H1 (cell line): ENCODE measurements around the gene SLTM. TPM values are rescaled to one million over a fixed set of nuclear protein-coding genes. Genes with fewer than 3 reads are reported as not detected.

Experiments used
- CTCF ChIA-PET: fragments of 300-600 bp; sonication (Branson Sonifier 250); formaldehyde crosslinking; loops from one replicate; lab custom pipeline; 2021; ENCODE audit not compliant: partially characterized antibody; lab: Charles Lee
- POLR2A ChIA-PET: fragments of 300-600 bp; sonication (Branson Sonifier 250); formaldehyde crosslinking; loops from one replicate; lab custom pipeline; 2021; ENCODE audit warnings: inconsistent platforms; ENCODE audit not compliant: partially characterized antibody; lab: Charles Lee
- DNase-seq, 2 experiments: peaks; one replicate each; pipeline versions ENCODE4 v3.0.0 to v3.0.0-alpha.2; 2010 to 2022; ENCODE audit warnings: low spot score in 2 of 2, low read depth in 1 of 2, mixed read lengths in 1 of 2
- FAIRE-seq: peaks from 2 replicates; lab custom pipeline; 2011; peaks lifted over from hg19 to GRCh38; lab: Jason Lieb, UNC
- H2AFZ ChIP-seq: 2 replicates; pipeline ENCODE4 v1.8.1; 2012; ENCODE audit warnings: low read length, inconsistent platforms
- H2AK5ac ChIP-seq: 2 replicates; pipeline ENCODE4 v1.6.1; 2013; ENCODE audit warnings: low read depth, low read length
- H2BK120ac ChIP-seq: replicated peaks from 2 replicates; pipeline ENCODE3; 2013; ENCODE audit warnings: low read depth, low read length, inconsistent platforms
- H2BK12ac ChIP-seq: 2 replicates; pipeline ENCODE4 v1.6.1; 2013; ENCODE audit warnings: low read depth, low read length
- H2BK15ac ChIP-seq: 2 replicates; pipeline ENCODE4 v1.6.1; 2013; ENCODE audit warnings: low read length
- H2BK20ac ChIP-seq: 2 replicates; pipeline ENCODE4 v1.6.1; 2013; ENCODE audit warnings: low read length
- H2BK5ac ChIP-seq: 2 replicates; pipeline ENCODE4 v1.6.1; 2013; ENCODE audit warnings: low read depth, low read length
- H3K14ac ChIP-seq: 2 replicates; pipeline ENCODE4 v1.6.1; 2013; ENCODE audit warnings: inconsistent platforms; ENCODE audit not compliant: insufficient read length
- H3K18ac ChIP-seq: 2 replicates; pipeline ENCODE4 v1.6.1; 2013; ENCODE audit warnings: low read length; ENCODE audit errors: extremely low read depth
- H3K23ac ChIP-seq: 2 replicates; pipeline ENCODE4 v1.6.1; 2013; ENCODE audit warnings: inconsistent platforms; ENCODE audit not compliant: insufficient read length
- H3K23me2 ChIP-seq: 2 replicates; pipeline ENCODE4 v1.6.1; 2013; ENCODE audit warnings: low read depth, low read length
- H3K27ac ChIP-seq: 2 replicates; pipeline ENCODE4 v1.6.1; 2011; ENCODE audit warnings: low read depth, low read length, inconsistent platforms
- H3K27me3 ChIP-seq, 4 experiments: replicated peaks in 1 of 4; 1 replicate in 1 of 4; 2 replicates in 3 of 4; pipeline versions ENCODE4 v1.6.1 to v1.8.1; 2011 to 2013; ENCODE audit warnings: low read length in 3 of 4, mild to moderate bottlenecking in 3 of 4, inconsistent platforms in 2 of 4, mixed read lengths in 2 of 4, moderate library complexity in 1 of 4; ENCODE audit not compliant: control insufficient read depth in 3 of 4, insufficient read depth in 3 of 4; ENCODE audit errors: extremely low read depth in 1 of 4
- H3K36me3 ChIP-seq, 4 experiments: 2 replicates each; pipeline versions ENCODE4 v1.6.1 to v1.8.1; 2011 to 2013; ENCODE audit warnings: mild to moderate bottlenecking in 4 of 4, low read length in 3 of 4, moderate library complexity in 2 of 4, control low read depth in 1 of 4, inconsistent platforms in 1 of 4; ENCODE audit not compliant: insufficient read depth in 4 of 4, control insufficient read depth in 2 of 4
- H3K4ac ChIP-seq: replicated peaks from 2 replicates; pipeline ENCODE3; 2013; ENCODE audit warnings: low read length, low read depth, mixed read lengths, inconsistent platforms; ENCODE audit not compliant: insufficient read length
- H3K4me1 ChIP-seq, 4 experiments: replicated peaks in 1 of 4; 1 replicate in 1 of 4; 2 replicates in 3 of 4; pipeline versions ENCODE4 v1.6.1 to v1.8.1; 2011 to 2013; ENCODE audit warnings: low read length in 3 of 4, inconsistent platforms in 2 of 4, mixed read lengths in 1 of 4; ENCODE audit not compliant: insufficient read depth in 4 of 4, control insufficient read depth in 3 of 4
- H3K4me2 ChIP-seq, 2 experiments: 2 replicates each; pipeline versions ENCODE4 v1.6.1 to v1.8.1; 2011 to 2013; ENCODE audit warnings: low read depth in 2 of 2, low read length in 2 of 2, control low read depth in 1 of 2, inconsistent platforms in 1 of 2, mild to moderate bottlenecking in 1 of 2; ENCODE audit not compliant: insufficient read depth in 1 of 2
- H3K4me3 ChIP-seq, 4 experiments: fragments of 200-600, 300-600 bp in 1 of 4; sonication (generic), shearing (Covaris generic), sonication (Bioruptor Twin) in 1 of 4; 2 replicates each; pipeline versions ENCODE4 v1.5.1 to v1.8.1; 2011 to 2016; ENCODE audit warnings: low read length in 4 of 4, low read depth in 3 of 4, control low read depth in 2 of 4, inconsistent platforms in 2 of 4, mild to moderate bottlenecking in 2 of 4, mixed read lengths in 1 of 4, moderate library complexity in 1 of 4; ENCODE audit not compliant: insufficient read depth in 2 of 4; ENCODE audit errors: extremely low read depth in 1 of 4
- H3K56ac ChIP-seq: replicated peaks from 2 replicates; pipeline ENCODE3; 2013; ENCODE audit warnings: low read depth, mild to moderate bottlenecking, mixed read lengths, low read length, inconsistent platforms; ENCODE audit not compliant: insufficient read length
- H3K79me1 ChIP-seq: 2 replicates; pipeline ENCODE4 v1.6.1; 2013; ENCODE audit warnings: low read depth, low read length, control low read depth
- H3K79me2 ChIP-seq, 2 experiments: 2 replicates each; pipeline versions ENCODE4 v1.6.1 to v1.8.1; 2012 to 2013; ENCODE audit warnings: low read length in 2 of 2, mild to moderate bottlenecking in 2 of 2, inconsistent platforms in 1 of 2; ENCODE audit not compliant: insufficient read depth in 2 of 2, control insufficient read depth in 1 of 2
- H3K9ac ChIP-seq, 4 experiments: replicated peaks in 1 of 4; 1 replicate in 1 of 4; 2 replicates in 3 of 4; pipeline versions ENCODE4 v1.6.1 to v1.8.1; 2011 to 2013; ENCODE audit warnings: low read depth in 3 of 4, low read length in 3 of 4, control low read depth in 2 of 4, mild to moderate bottlenecking in 2 of 4, moderate library complexity in 2 of 4, inconsistent platforms in 1 of 4; ENCODE audit errors: extremely low read depth in 1 of 4
- H3K9me3 ChIP-seq, 2 experiments: 2 replicates each; pipeline versions ENCODE4 v1.6.1 to v1.8.1; 2012 to 2013; ENCODE audit warnings: mild to moderate bottlenecking in 2 of 2, moderate library complexity in 2 of 2, control low read depth in 1 of 2, inconsistent platforms in 1 of 2, low read depth in 1 of 2, low read length in 1 of 2, mixed read lengths in 1 of 2; ENCODE audit not compliant: insufficient read depth in 2 of 2
- H4K20me1 ChIP-seq, 2 experiments: replicated peaks in 1 of 2; 2 replicates each; pipeline versions ENCODE3 to v1.8.1; 2011 to 2013; ENCODE audit warnings: inconsistent platforms in 2 of 2, low read length in 2 of 2, mild to moderate bottlenecking in 1 of 2; ENCODE audit not compliant: insufficient read depth in 2 of 2, control insufficient read depth in 1 of 2
- H4K5ac ChIP-seq: 2 replicates; pipeline ENCODE4 v1.6.1; 2013; ENCODE audit warnings: low read length, low read depth, mixed read lengths, inconsistent platforms; ENCODE audit not compliant: insufficient read length
- H4K8ac ChIP-seq: 2 replicates; pipeline ENCODE4 v1.8.0; 2013; ENCODE audit warnings: mild to moderate bottlenecking, moderate library complexity, low read length, inconsistent platforms; ENCODE audit not compliant: insufficient read depth; ENCODE audit errors: extremely low read depth
- H4K91ac ChIP-seq: replicated peaks from 2 replicates; pipeline ENCODE3; 2013; ENCODE audit warnings: low read length, mixed read lengths, inconsistent platforms; ENCODE audit not compliant: insufficient read length
- BCL11A ChIP-seq, 2 experiments: IDR thresholded peaks; one replicate each; pipeline ENCODE4 v1.6.1; 2011; ENCODE audit warnings: low read depth in 2 of 2, low read length in 2 of 2, mild to moderate bottlenecking in 2 of 2
- CEBPB ChIP-seq: IDR thresholded peaks from 2 replicates; pipeline ENCODE4 v1.6.1; 2012; ENCODE audit warnings: low read depth, low read length
- EGR1 ChIP-seq: IDR thresholded peaks from 2 replicates; pipeline ENCODE4 v1.6.1; 2011; ENCODE audit warnings: low read depth, low read length, borderline replicate concordance
- EZH2 ChIP-seq: fragments of 200-600 bp; sonication (generic); IDR thresholded peaks from 2 replicates; pipeline ENCODE4 v1.7.1; 2012; ENCODE audit warnings: low read depth, mild to moderate bottlenecking, moderate library complexity, low read length, inconsistent platforms; ENCODE audit not compliant: severe bottlenecking
- FOSL1 ChIP-seq: IDR thresholded peaks from 2 replicates; pipeline ENCODE4 v1.6.1; 2011; ENCODE audit warnings: mild to moderate bottlenecking, low read depth, low read length, moderate library complexity; ENCODE audit not compliant: insufficient read depth
- KDM4A ChIP-seq: IDR thresholded peaks from one replicate; pipeline ENCODE4 v1.7.1; 2012; ENCODE audit warnings: low read depth, mild to moderate bottlenecking, moderate library complexity, low read length, inconsistent platforms; ENCODE audit not compliant: severe bottlenecking
- KDM5A ChIP-seq: fragments of 200-600 bp; IDR thresholded peaks from 2 replicates; pipeline ENCODE4 v1.7.1; 2012; ENCODE audit warnings: mild to moderate bottlenecking, low read length, inconsistent platforms, mixed read lengths
- MAFK ChIP-seq: IDR thresholded peaks from 2 replicates; pipeline ENCODE4 v1.6.1; 2012; ENCODE audit warnings: low read depth, mild to moderate bottlenecking, improper control_type of control experiment, low read length
- NRF1 ChIP-seq: IDR thresholded peaks from 2 replicates; pipeline ENCODE4 v1.6.1; 2011; ENCODE audit warnings: mild to moderate bottlenecking, low read depth, low read length, improper control_type of control experiment
- POLR2AphosphoS5 ChIP-seq: IDR thresholded peaks from 2 replicates; pipeline ENCODE4 v1.6.1; 2011; ENCODE audit warnings: low read depth, low read length
- SP1 ChIP-seq: IDR thresholded peaks from 2 replicates; pipeline ENCODE4 v1.6.1; 2011; ENCODE audit warnings: low read depth, low read length
- WGBS, 2 experiments: shearing (Covaris generic) in 1 of 2; methylation state at CpG; one replicate each; pipeline versions ENCODE4 v1.1.6 to v1.1.7; 2013 to 2015; ENCODE audit warnings: low lambda C conversion rate in 2 of 2, mixed read lengths in 2 of 2, inconsistent platforms in 1 of 2, low coverage in 1 of 2, missing lambda C conversion rate in 1 of 2; ENCODE audit not compliant: insufficient replicate concordance in 2 of 2, insufficient coverage in 1 of 2, insufficient read length in 1 of 2; ENCODE audit errors: extremely low coverage in 1 of 2, missing lambda C conversion rate in 1 of 2; 5-methylcytosine and 5-hydroxymethylcytosine counted together
- polyA plus RNA-seq, 7 experiments: library from polyadenylated mRNA; depleted of rRNA in 3 of 7; stranded (reverse) in 5 of 7; unstranded in 2 of 7; fragments of >200 nt in 5 of 7; fragments of 200-250 nt in 2 of 7; gene quantifications; 1 replicate in 5 of 7; 2 replicates in 1 of 7; 4 replicates in 1 of 7; pipeline versions ENCODE4 v1.2.1 to v1.2.3, GENCODE V29; 2011 to 2013; ENCODE audit warnings: missing spikeins in 2 of 7, mixed read lengths in 2 of 7
- total RNA-seq: library from RNA; stranded (reverse); fragmentation: NEBNext Ultra II Directional; extraction: Animal tissue kit (Norgen Biotek cat#: 25700); gene quantifications from 2 replicates; pipeline ENCODE4 v1.2.1, GENCODE V29; 2021

Gene SLTM
- total and polyA plus RNA-seq, 2 of the 8 experiments (the other 6 are each of a cell fraction or from before 2014, with no cell fraction given) = 30.8 to 149 TPM

DNA sequence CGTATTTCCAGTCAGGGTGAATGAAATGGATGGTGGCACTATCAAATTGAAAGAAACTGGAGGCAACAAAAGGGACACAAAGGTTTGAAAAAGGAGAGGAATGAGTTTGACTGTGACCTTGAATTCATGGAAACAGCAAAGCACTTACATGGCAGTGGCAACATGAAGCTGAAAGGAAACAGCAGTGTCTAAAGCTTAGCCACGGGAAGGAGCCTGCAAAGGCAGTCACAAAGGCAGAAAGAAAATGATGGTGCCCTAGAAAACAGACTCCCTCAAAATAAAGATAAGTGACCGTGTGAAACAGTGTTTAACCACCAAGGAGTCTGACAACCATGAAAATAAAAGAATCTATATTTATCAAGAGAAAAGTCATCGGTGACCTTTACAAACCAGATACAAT, 51.2 kb downstream of the SLTM start:
- H3K27ac ChIP-seq = no peak overlapping the region
- no peak overlapping the region for H3K23ac ChIP-seq
- H3K4me1 ChIP-seq = no peaks in the 10 kb centered on the region
- no peak overlapping the region for H2BK120ac ChIP-seq
- no peak overlapping the region for H2BK20ac ChIP-seq
- H2AK5ac ChIP-seq = no peak overlapping the region
- H4K91ac ChIP-seq = no peak overlapping the region
- no peaks in the 10 kb centered on the region; the same call in 1 of the 2 replicates for H3K23me2 ChIP-seq
- H2AFZ ChIP-seq = no peak overlapping the region
- no peaks in the 10 kb centered on the region for H3K27me3 ChIP-seq
- H3K4me2 ChIP-seq = no peak overlapping the region
- H4K20me1 ChIP-seq = peaks cover 2 to 3% of the 10 kb centered on the region in 2 experiments
- no peaks in the 10 kb centered on the region; a peak in 1 of 4 replicates for H3K79me2 ChIP-seq
- no peak overlapping the region for H2BK15ac ChIP-seq
- no peak overlapping the region for H3K18ac ChIP-seq
- H3K79me1 ChIP-seq = no peaks in the 10 kb centered on the region; the same call in none of the 2 replicates
- WGBS, 2 experiments = 89% methylated on average over 4 of the region's 4 CpGs; no CpG with 5 or more reads in 1 of the 2 experiments
- no peak overlapping the region for H4K5ac ChIP-seq
- DNase-seq = no peak
- POLR2A ChIA-PET = interaction anchor here (0.9 kb wide), 1 partner anchor 20 kb away, joined by 4 read pairs; no protein-coding TSS in a partner anchor
- no peaks in the 10 kb centered on the region for H3K9me3 ChIP-seq
- TF ChIP-seq KDM5A (no peak), BCL11A (IDR thresholded peaks at IDR 0.05; ENCODE audit: low read depth in 2 of 2, low read length in 2 of 2) (no peak), FOSL1 (no peak), MAFK (no peak), NRF1 (no peak), CEBPB (no peak), POLR2AphosphoS5 (no peak), EGR1 (no peak), SP1 (no peak), KDM4A (no peak), EZH2 (no peak)
- TF ChIP-seq, all 59 proteins: peak for 0
- no peak overlapping the region for H4K8ac ChIP-seq
- H3K4ac ChIP-seq = no peak overlapping the region
- no peak overlapping the region for H3K4me3 ChIP-seq
- no peak overlapping the region for H3K56ac ChIP-seq
- FAIRE-seq = no peak
- H3K36me3 ChIP-seq = peaks cover 38 to 94% (median 70%) of the 10 kb centered on the region in 4 experiments
- H3K9ac ChIP-seq = no peak overlapping the region
- CTCF ChIA-PET = interaction anchor here (0.9 to 1.4 kb wide), 5 partner anchors 15 to 111 kb away, joined by 3 to 5 read pairs (median 4); partner anchors contain the start of gene MINDY2
- no peak overlapping the region for H2BK5ac ChIP-seq
- H3K14ac ChIP-seq = no peak overlapping the region
- H2BK12ac ChIP-seq = no peak overlapping the region
